CD4-positive, CD25-positive, alpha-beta regulatory T cell (primary cell): ENCODE data around the gene TIMM17A. TPM values are rescaled to one million over a fixed set of nuclear protein-coding genes. Genes with fewer than 3 reads are reported as not detected.

ENCODE experiments used
- ATAC-seq, 2 donors: fragments of 150-1000 bp; cut with Tn5 transposase; one replicate each; pipeline ENCODE4 v1.10.0; 2021; ENCODE audit warnings: low read depth in 2 of 2, moderate number of reproducible peaks in 2 of 2, moderate library complexity in 1 of 2
- DNase-seq, 3 donors: peaks; one replicate each; pipeline versions ENCODE4 v3.0.0 to v3.0.0-alpha.2; 2012 to 2022; ENCODE audit warnings: mixed read lengths in 1 of 3
- H3K27ac ChIP-seq: one replicate; pipeline ENCODE4 v1.7.0; 2013; ENCODE audit warnings: mild to moderate bottlenecking, low read length; ENCODE audit not compliant: insufficient read depth, poor library complexity, severe bottlenecking
- H3K27me3 ChIP-seq: one replicate; pipeline ENCODE4 v1.7.0; 2013; ENCODE audit warnings: low read length; ENCODE audit not compliant: control insufficient read depth, insufficient read depth
- H3K36me3 ChIP-seq: one replicate; pipeline ENCODE4 v1.7.0; 2013; ENCODE audit warnings: mild to moderate bottlenecking, low read length, moderate library complexity; ENCODE audit not compliant: control insufficient read depth, insufficient read depth
- H3K4me1 ChIP-seq: 2 replicates; pipeline ENCODE4 v1.7.0; 2013; ENCODE audit warnings: mild to moderate bottlenecking, low read length; ENCODE audit not compliant: insufficient read depth, control insufficient read depth, poor library complexity, severe bottlenecking
- H3K4me3 ChIP-seq: one replicate; pipeline ENCODE4 v1.7.0; 2013; ENCODE audit warnings: low read depth, mild to moderate bottlenecking, low read length, moderate library complexity
- H3K9me3 ChIP-seq, 2 experiments: 1 replicate in 1 of 2; 2 replicates in 1 of 2; pipeline ENCODE4 v1.7.0; 2013; ENCODE audit warnings: low read length in 2 of 2, mild to moderate bottlenecking in 1 of 2, moderate library complexity in 1 of 2; ENCODE audit not compliant: control insufficient read depth in 2 of 2
- H3K27ac Mint-ChIP-seq, 3 donors: one replicate each; pipeline ENCODE4 v1.8.0; 2020 to 2022; ENCODE audit warnings: mild to moderate bottlenecking in 3 of 3, mixed read lengths in 3 of 3, moderate library complexity in 2 of 3
- H3K27me3 Mint-ChIP-seq: one replicate; pipeline ENCODE4 v1.8.0; 2022; ENCODE audit warnings: mild to moderate bottlenecking, mixed read lengths
- H3K36me3 Mint-ChIP-seq: one replicate; pipeline ENCODE4 v1.8.0; 2020; ENCODE audit warnings: mixed read lengths
- H3K4me1 Mint-ChIP-seq, 4 donors: one replicate each; pipeline ENCODE4 v1.8.0; 2020 to 2022; ENCODE audit warnings: mixed read lengths in 4 of 4, mild to moderate bottlenecking in 1 of 4
- H3K4me3 Mint-ChIP-seq, 4 donors: one replicate each; pipeline ENCODE4 v1.8.0; 2020 to 2022; ENCODE audit warnings: mild to moderate bottlenecking in 4 of 4, mixed read lengths in 4 of 4, moderate library complexity in 3 of 4
- H3K9me3 Mint-ChIP-seq, 7 donors: one replicate each; pipeline ENCODE4 v1.8.0; 2020 to 2022; ENCODE audit warnings: mixed read lengths in 7 of 7, mild to moderate bottlenecking in 3 of 7, moderate library complexity in 2 of 7
- polyA plus RNA-seq, 4 donors: library from polyadenylated mRNA; unstranded; fragments of 300-500 nt; fragmentation: Illumina TruSeq; gene quantifications; one replicate each; pipeline ENCODE4 v1.2.3, GENCODE V29; 2021
- total RNA-seq: library from RNA; stranded (reverse); gene quantifications from one replicate; pipeline ENCODE4 v1.2.3, GENCODE V29; 2022

TIMM17A gene
- total and polyA plus RNA-seq, 5 donors from 2014 or later = 28.2 to 52.7 (median 37.0) TPM

- Mint-ChIP-seq H3K4me1 (peaks cover 0 to 14% (median 3%) of the 10 kb centered on the region in 4 donors), H3K4me3 (no peak overlapping the region), H3K9me3 (peaks cover 0 to 4% (median 0%) of the 10 kb centered on the region in 7 donors), H3K36me3 (no peaks in the 10 kb centered on the region), H3K27ac (no peak overlapping the region), H3K27me3 (peaks cover 60% of the 10 kb centered on the region)
- Histone ChIP-seq H3K27me3 (peaks cover 26% of the 10 kb centered on the region), H3K36me3 (no peaks in the 10 kb centered on the region), H3K4me3 (no peak overlapping the region), H3K27ac (no peak overlapping the region), H3K4me1 (peaks cover 9% of the 10 kb centered on the region), H3K9me3 (no peaks in the 10 kb centered on the region)
- DNase-seq (no peak), ATAC-seq (no peak)
These were observed 13.2 kb upstream of the TIMM17A start for GRCh38 chr1:201942129-201942495.

- Histone ChIP-seq H3K27me3 (peaks cover 36% of the 10 kb centered on the region), H3K27ac (no peak overlapping the region), H3K4me3 (no peak overlapping the region), H3K36me3 (no peaks in the 10 kb centered on the region), H3K4me1 (peaks cover 9% of the 10 kb centered on the region), H3K9me3 (no peaks in the 10 kb centered on the region)
- Mint-ChIP-seq H3K36me3 (no peaks in the 10 kb centered on the region), H3K9me3 (peaks cover 0 to 4% (median 0%) of the 10 kb centered on the region in 7 donors), H3K4me3 (no peak overlapping the region), H3K27me3 (peaks cover 66% of the 10 kb centered on the region), H3K27ac (no peak overlapping the region), H3K4me1 (peaks cover 0 to 14% (median 7%) of the 10 kb centered on the region in 4 donors)
- DNase-seq (no peak), ATAC-seq (no peak)
These were observed 11.3 kb upstream of the TIMM17A start for GRCh38 chr1:201944002-201944401.

GRCh38 chr1:201944639-201945038 lies 10.7 kb upstream of the TIMM17A start:
- Mint-ChIP-seq H3K36me3 (no peaks in the 10 kb centered on the region), H3K27me3 (peaks cover 66% of the 10 kb centered on the region), H3K4me3 (no peak overlapping the region), H3K4me1 (peaks cover 0 to 14% (median 7%) of the 10 kb centered on the region in 4 donors), H3K27ac (no peak overlapping the region), H3K9me3 (peaks cover 0 to 4% (median 0%) of the 10 kb centered on the region in 7 donors)
- Histone ChIP-seq H3K4me3 (no peak overlapping the region), H3K27me3 (peaks cover 36% of the 10 kb centered on the region), H3K9me3 (no peaks in the 10 kb centered on the region), H3K4me1 (peaks cover 9% of the 10 kb centered on the region), H3K27ac (no peak overlapping the region), H3K36me3 (no peaks in the 10 kb centered on the region)
- DNase-seq (no peak), ATAC-seq (no peak)

- H3K27me3 Mint-ChIP-seq = peaks cover 71% of the 10 kb centered on the region
These were observed 10.1 kb upstream of the TIMM17A start for GRCh38 chr1:201945157-201945556.

GRCh38 chr1:201945863-201946223 lies 9.5 kb upstream of the TIMM17A start:
- peaks cover 9% of the 10 kb centered on the region for H3K4me1 ChIP-seq
- H3K9me3 Mint-ChIP-seq = peaks cover 0 to 4% (median 0%) of the 10 kb centered on the region in 7 donors
- H3K4me3 ChIP-seq = no peak overlapping the region
- H3K9me3 ChIP-seq = no peaks in the 10 kb centered on the region
- no peak for DNase-seq
- H3K4me1 Mint-ChIP-seq = peaks cover 0 to 14% (median 7%) of the 10 kb centered on the region in 4 donors
- H3K36me3 Mint-ChIP-seq = no peaks in the 10 kb centered on the region
- no peaks in the 10 kb centered on the region for H3K36me3 ChIP-seq
- H3K27ac ChIP-seq = no peak overlapping the region
- peaks cover 76% of the 10 kb centered on the region for H3K27me3 Mint-ChIP-seq
- peak overlapping the region in 2 of 4 donors; percentile 55 to 69 for H3K4me3 Mint-ChIP-seq
- ATAC-seq = no peak
- peaks cover 36% of the 10 kb centered on the region for H3K27me3 ChIP-seq
- H3K27ac Mint-ChIP-seq = peak overlapping the region in 1 of 3 donors; percentile 38

More at GRCh38 chr1:201945157-201945556, 10.1 kb upstream of the TIMM17A start:
- Histone ChIP-seq H3K9me3 (no peaks in the 10 kb centered on the region), H3K4me3 (no peak overlapping the region), H3K4me1 (peaks cover 9% of the 10 kb centered on the region), H3K27me3 (peaks cover 36% of the 10 kb centered on the region), H3K36me3 (no peaks in the 10 kb centered on the region), H3K27ac (no peak overlapping the region)
- ATAC-seq (no peak), DNase-seq (no peak)
- Mint-ChIP-seq H3K4me3 (no peak overlapping the region), H3K36me3 (no peaks in the 10 kb centered on the region), H3K9me3 (peaks cover 0 to 4% (median 0%) of the 10 kb centered on the region in 7 donors), H3K27ac (no peak overlapping the region), H3K4me1 (peaks cover 0 to 14% (median 7%) of the 10 kb centered on the region in 4 donors)

GRCh38 chr1:201946224-201946908 lies 8.9 kb upstream of the TIMM17A start, which contains the start of gene LMOD1:
Gene LMOD1 (minus strand): TSS chr1:201946548. CDS start chr1:201946340, 208 bp downstream.
- H3K36me3 Mint-ChIP-seq = no peaks in the 10 kb centered on the region
- peak in 1 of 2 donors; percentile 34 for ATAC-seq
- H3K4me3 ChIP-seq = no peak within 1 kb of the TSS
- no peaks in the 10 kb centered on the region for H3K36me3 ChIP-seq
- peaks cover 0 to 14% (median 7%) of the 10 kb centered on the region in 4 donors for H3K4me1 Mint-ChIP-seq
- no peak within 1 kb of the TSS for H3K27ac ChIP-seq
- peaks cover 0 to 4% (median 0%) of the 10 kb centered on the region in 7 donors for H3K9me3 Mint-ChIP-seq
- H3K4me3 Mint-ChIP-seq = peak within 1 kb of the TSS in 3 of 4 donors; percentile 24 to 69 (median 55)
- H3K9me3 ChIP-seq = no peaks in the 10 kb centered on the region
- H3K4me1 ChIP-seq = peaks cover 9% of the 10 kb centered on the region
- H3K27me3 Mint-ChIP-seq = peaks cover 76% of the 10 kb centered on the region
- DNase-seq = no peak
- H3K27me3 ChIP-seq = peaks cover 36% of the 10 kb centered on the region
- peak within 1 kb of the TSS in 1 of 3 donors; percentile 79 for H3K27ac Mint-ChIP-seq

GRCh38 chr1:201947697-201948008 lies 7.7 kb upstream of the TIMM17A start:
- no peak for ATAC-seq
- Histone ChIP-seq H3K27me3 (peaks cover 36% of the 10 kb centered on the region), H3K27ac (no peak overlapping the region), H3K4me3 (no peak overlapping the region), H3K36me3 (no peaks in the 10 kb centered on the region), H3K4me1 (peaks cover 9% of the 10 kb centered on the region), H3K9me3 (no peaks in the 10 kb centered on the region)
- Mint-ChIP-seq H3K27me3 (peaks cover 72% of the 10 kb centered on the region), H3K4me3 (no peak overlapping the region), H3K9me3 (peaks cover 0 to 4% (median 0%) of the 10 kb centered on the region in 7 donors), H3K36me3 (no peaks in the 10 kb centered on the region), H3K27ac (no peak overlapping the region), H3K4me1 (peaks cover 0 to 14% (median 7%) of the 10 kb centered on the region in 4 donors)
- DNase-seq = no peak

- no peak overlapping the region for H3K27ac Mint-ChIP-seq
- peak overlapping the region in 1 of 4 donors; percentile 73 for H3K4me3 Mint-ChIP-seq
- no peak for DNase-seq
- no peak overlapping the region for H3K27ac ChIP-seq
- peaks cover 53% of the 10 kb centered on the region for H3K27me3 Mint-ChIP-seq
- H3K36me3 Mint-ChIP-seq = no peaks in the 10 kb centered on the region
- H3K9me3 ChIP-seq = no peaks in the 10 kb centered on the region
- H3K4me3 ChIP-seq = no peak overlapping the region
- H3K27me3 ChIP-seq = peaks cover 27% of the 10 kb centered on the region
- peaks cover 0 to 17% (median 8%) of the 10 kb centered on the region in 4 donors for H3K4me1 Mint-ChIP-seq
- no peak for ATAC-seq
- H3K9me3 Mint-ChIP-seq = peaks cover 0 to 4% (median 0%) of the 10 kb centered on the region in 7 donors
- no peaks in the 10 kb centered on the region for H3K36me3 ChIP-seq
- H3K4me1 ChIP-seq = peaks cover 13% of the 10 kb centered on the region
These were observed 5.8 kb upstream of the TIMM17A start for GRCh38 chr1:201949491-201949890.
